H7 (cell line): ENCODE results near the gene ST7L. TPM values are rescaled to one million over a fixed set of nuclear protein-coding genes. Genes with fewer than 3 reads are reported as not detected.

Experiments used
- DNase-seq: peaks from one replicate; pipeline ENCODE4 v3.0.0; 2012
- H3K27me3 ChIP-seq: 2 replicates; pipeline ENCODE4 v1.6.0; 2011; ENCODE audit warnings: mild to moderate bottlenecking, low read length; ENCODE audit not compliant: control insufficient read depth, insufficient read depth
- H3K36me3 ChIP-seq: replicated peaks from 2 replicates; pipeline ENCODE4 v1.5.1; 2011; ENCODE audit warnings: low read length; ENCODE audit not compliant: control insufficient read depth, insufficient read depth
- H3K4me3 ChIP-seq: 2 replicates; pipeline ENCODE4 v1.5.1; 2011; ENCODE audit warnings: low read depth, mild to moderate bottlenecking, control low read depth, low read length, moderate library complexity; ENCODE audit not compliant: insufficient read depth
- total RNA-seq: library from RNA; depleted of rRNA; stranded (reverse); fragments of >200 nt; shearing (Covaris generic); gene quantifications from 2 replicates; pipeline ENCODE4 v1.2.3, GENCODE V29; 2014

The ST7L gene
- total RNA-seq, 1 experiment from 2014 or later = 16.6 TPM

DNA sequence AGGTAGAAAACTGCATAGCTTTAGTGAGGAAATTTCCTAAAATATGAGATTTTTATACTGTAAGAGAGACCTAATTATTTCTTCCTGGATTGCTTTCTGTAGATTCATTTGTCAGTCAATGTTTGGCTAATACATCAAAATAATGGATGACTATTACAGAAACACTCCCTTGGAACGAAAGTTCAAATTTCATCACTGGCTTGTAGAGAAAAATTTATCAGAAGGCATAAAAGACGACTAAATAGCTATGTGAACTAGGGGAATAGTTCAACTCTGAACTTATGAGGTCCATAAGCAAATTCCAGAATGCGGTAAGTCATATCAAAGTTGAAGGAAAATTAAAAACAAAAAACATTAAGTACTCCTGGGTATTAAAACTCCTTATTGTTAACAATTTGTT lies 74.2 kb downstream of the ST7L start:
- H3K4me3 ChIP-seq = no peak overlapping the region
- no peak for DNase-seq
- no peaks in the 10 kb centered on the region for H3K27me3 ChIP-seq
- no peaks in the 10 kb centered on the region for H3K36me3 ChIP-seq

DNA sequence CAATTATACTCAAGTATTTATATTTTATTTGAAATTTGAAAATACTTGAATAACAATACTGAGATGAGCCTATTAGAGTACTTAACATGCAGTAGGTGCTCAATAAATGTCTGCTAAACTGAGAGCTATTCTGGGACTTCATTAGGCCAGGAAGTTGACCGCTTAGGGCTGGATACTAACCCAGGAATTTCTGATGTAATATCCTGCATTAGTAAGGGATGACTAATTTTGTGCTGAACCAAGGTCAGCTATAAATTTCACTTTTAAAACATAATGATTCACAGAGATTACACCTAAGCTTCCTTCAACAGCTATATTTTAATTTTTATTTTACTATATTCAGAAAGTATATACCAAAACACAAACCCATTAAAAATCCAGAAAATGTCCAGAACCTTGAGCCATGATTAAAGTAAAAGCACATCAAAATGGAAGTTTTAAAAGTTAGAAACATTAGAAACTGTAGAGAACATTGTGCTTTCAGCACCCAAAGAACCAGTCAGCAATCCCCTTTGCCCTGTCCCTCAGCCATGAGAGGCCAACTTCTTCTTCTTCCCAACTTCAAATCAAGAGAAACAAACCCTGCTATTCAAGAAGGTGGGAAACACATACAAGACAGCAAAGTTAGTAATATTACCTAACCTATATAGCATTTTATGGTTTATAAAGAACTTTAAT lies 74.8 kb downstream of the ST7L start:
- no peak for DNase-seq
- Histone ChIP-seq H3K27me3 (no peaks in the 10 kb centered on the region), H3K36me3 (no peaks in the 10 kb centered on the region; the same call in 1 of the 2 replicates)

DNA sequence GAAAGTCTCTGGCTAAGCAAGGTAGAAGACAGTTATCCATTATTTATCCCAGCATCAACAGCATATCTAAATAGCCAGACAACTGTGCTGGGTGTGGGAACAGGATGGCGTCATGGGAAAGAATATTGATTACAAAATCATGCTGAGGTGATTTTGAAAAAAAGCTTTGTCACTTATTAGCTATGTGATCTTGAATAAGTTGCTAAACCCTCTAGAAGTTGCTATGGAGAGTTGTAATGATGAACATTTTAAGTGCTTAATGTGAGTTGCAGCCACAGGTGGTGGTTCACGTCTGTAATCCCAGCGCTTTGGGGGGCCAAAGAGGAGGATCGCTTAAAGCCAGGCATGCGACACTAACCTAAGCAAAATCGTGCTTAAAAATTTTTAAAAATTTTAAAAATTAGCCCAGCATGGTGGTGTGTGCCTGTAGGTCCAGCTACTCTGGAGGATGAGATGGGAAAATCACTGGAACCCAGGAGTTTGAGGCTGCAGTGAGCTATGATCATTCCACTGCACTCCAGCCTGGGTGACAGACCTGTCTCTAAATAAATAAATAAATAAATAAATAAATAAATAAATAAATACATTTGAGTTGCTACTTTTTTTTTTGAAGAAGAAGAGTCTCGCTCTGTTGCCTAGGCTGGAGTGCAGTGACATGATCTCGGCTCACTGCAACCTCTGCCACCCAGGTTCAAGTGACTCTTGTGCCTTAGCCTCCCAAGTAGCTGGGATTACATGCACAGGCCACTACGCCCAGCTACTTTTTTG lies 76.6 kb downstream of the ST7L start:
- Histone ChIP-seq H3K4me3 (no peak overlapping the region), H3K27me3 (no peaks in the 10 kb centered on the region), H3K36me3 (no peaks in the 10 kb centered on the region; the same call in 1 of the 2 replicates)
- no peak for DNase-seq

More for the DNA sequence above, 74.8 kb downstream of the ST7L start:
- no peak overlapping the region for H3K4me3 ChIP-seq

DNA sequence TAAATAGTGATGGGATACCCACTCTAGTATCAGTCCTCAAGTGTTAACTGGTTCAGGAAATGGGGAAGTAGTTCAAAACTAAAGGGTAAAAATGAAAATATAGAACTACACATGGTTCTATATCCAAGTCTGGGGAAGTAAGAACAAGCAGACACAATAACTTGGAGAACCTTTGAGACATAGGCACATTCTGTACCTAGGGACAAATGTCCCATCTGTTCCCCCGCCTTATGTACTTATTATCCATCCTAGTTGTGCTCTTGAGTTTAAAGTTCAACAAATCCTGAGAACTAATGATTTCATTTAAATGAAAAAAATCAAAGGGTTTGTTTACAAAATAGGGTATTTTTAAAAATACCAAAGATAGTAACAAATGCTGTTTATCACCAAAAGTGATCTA lies 77.6 kb downstream of the ST7L start:
- H3K27me3 ChIP-seq = no peaks in the 10 kb centered on the region
- H3K36me3 ChIP-seq = no peaks in the 10 kb centered on the region; the same call in 1 of the 2 replicates
- no peak overlapping the region for H3K4me3 ChIP-seq
- DNase-seq = no peak

DNA sequence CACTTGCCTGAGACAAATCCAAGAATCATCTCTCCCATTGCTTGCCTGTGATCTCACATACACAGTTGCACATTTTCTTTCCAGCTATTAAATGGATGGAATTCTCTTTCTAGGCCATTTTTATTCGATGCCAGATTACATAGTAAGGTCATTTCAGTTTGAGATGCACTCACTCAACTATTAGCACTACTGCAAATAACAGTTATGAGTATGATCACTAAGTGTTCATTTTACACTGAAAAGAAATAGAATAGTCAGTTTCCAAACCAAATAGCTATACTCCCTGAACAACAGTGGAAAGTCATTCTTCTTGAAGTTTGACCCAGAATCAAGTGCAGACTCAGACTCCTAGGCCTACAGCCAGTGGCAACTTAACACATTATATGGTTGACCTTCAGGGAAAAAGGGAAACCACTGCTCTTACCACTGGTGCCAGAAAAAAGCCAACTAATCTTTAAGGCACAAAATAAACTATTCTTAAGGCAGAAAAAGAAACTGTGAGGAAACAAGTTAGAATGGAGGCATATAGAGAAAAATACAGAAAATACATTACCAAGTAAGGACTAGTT lies 78.6 kb downstream of the ST7L start:
- Histone ChIP-seq H3K4me3 (no peak overlapping the region), H3K27me3 (no peaks in the 10 kb centered on the region), H3K36me3 (no peaks in the 10 kb centered on the region; the same call in 1 of the 2 replicates)
- DNase-seq = no peak

DNA sequence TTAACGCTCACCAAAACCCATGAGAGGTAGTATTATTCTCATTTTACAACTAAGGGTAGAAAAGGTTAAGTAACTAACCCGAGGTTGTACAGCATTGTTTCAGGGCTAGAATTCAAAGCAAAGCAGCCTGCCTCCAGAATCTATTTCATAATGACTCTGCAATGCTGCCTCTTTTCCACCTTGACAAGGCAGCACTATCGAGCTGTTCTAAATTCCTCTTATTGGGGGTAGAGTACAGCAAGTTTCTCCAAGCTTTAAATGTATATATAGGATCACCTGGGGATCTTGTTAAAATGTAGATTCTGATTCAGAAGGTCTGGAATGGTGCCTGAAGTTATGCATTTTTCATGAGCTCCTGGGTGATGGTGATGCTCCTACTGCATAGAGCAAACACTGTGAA lies 80.1 kb downstream of the ST7L start:
- Histone ChIP-seq H3K4me3 (no peak overlapping the region), H3K36me3 (no peaks in the 10 kb centered on the region; the same call in 1 of the 2 replicates), H3K27me3 (no peaks in the 10 kb centered on the region)
- DNase-seq = no peak

DNA sequence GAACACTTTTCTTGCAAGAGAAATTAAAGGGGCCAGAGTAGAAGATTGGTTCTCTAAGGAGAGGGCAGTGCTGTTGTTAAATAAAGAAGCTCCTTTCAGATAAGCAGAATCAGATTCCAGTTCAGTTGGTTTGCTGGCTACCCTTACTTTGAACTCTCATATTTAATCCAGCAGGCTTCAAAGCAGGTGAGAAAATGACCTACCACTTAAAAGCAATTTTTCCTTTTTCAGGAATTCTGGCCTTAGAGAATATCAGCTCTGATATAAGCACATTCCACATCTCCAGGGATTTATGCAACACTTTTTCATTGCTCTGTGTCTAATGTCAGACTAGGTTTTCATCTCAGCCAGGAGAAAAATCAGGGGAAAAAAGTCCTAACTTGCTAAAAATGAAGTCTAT lies 81.5 kb downstream of the ST7L start:
- Histone ChIP-seq H3K36me3 (no peaks in the 10 kb centered on the region; the same call in 1 of the 2 replicates), H3K27me3 (no peaks in the 10 kb centered on the region), H3K4me3 (no peak overlapping the region)
- DNase-seq = no peak

DNA sequence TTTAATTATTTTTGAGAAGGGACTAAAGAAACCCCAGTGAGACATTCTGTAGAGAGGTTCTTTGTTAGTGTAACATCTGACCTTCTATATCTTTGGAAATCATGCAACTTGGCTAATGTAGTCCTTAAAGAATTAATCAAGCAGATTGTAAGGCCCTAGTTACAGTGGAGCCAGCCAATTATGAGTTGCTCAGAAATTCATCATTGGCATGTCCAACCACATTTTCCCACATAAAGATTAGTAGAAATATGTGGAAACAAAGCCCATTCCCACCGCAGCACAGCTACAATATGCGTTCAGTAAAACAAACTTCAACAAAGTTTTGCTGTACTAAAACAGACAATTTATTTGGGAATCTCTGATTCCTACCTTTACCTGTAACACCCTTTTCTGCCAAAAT lies 82.4 kb downstream of the ST7L start:
- no peaks in the 10 kb centered on the region for H3K27me3 ChIP-seq
- H3K36me3 ChIP-seq = no peaks in the 10 kb centered on the region; the same call in 1 of the 2 replicates
- no peak overlapping the region for H3K4me3 ChIP-seq
- no peak for DNase-seq

DNA sequence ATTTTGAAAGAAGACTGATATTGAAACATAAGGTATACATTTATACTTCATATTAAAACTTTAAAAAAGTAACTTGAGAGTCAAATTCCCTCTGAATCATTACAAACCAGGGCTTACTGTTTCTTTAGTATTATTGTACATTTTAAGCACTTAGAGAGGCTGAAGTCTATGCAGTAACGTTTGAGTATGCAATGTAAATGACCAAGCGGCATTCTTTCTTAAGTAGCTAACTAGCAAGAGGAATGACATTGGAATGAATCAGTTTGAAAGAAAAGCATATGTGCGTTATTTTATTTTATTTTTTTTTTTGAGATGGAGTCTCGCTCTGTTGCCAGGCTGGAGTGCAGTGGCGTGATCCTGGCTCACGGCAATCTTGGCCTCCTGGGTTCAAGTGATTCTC lies 85.9 kb downstream of the ST7L start:
- H3K36me3 ChIP-seq = no peaks in the 10 kb centered on the region
- H3K4me3 ChIP-seq = no peak overlapping the region
- DNase-seq = no peak

DNA sequence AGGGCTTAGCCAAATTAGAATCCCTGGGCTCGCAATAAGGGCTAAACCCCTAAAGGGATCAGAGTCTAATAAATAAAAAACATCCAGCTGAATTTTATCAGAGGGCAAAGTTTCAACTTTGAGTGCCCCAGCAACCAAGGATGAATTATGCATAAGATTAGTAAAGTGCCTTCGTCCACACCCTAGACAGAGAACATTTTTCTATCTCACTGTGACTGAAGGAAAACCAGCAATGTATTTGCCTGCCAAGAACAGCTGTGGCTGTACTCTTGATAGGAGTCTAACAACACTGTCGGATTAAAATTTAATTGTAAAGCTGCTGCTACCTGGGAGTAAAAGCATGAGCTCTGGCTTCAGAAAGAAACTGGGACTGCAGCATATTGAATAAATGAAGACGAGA lies 86.9 kb downstream of the ST7L start:
- Histone ChIP-seq H3K4me3 (no peak overlapping the region), H3K36me3 (no peaks in the 10 kb centered on the region), H3K27me3 (no peaks in the 10 kb centered on the region)
- DNase-seq = no peak

More for the DNA sequence above, 85.9 kb downstream of the ST7L start:
- no peaks in the 10 kb centered on the region for H3K27me3 ChIP-seq

DNA sequence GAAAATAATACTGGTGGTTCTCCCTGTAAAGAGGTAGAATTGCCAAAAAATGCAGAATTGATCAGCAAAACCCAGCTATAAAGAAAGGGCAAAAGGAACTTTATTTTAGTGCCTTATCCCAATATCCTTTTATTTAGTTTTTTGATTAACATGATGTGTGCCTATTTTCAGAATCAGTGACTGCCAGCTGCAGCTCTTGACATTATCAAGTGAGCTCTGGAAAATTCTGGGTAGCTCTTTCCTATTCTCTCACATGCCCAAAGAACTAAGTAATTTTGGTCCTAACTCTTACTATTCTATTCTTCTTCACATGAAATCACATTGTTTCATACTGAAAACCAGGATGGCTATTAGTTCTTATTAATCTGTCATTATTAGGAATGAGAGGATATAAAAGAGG lies 88.1 kb downstream of the ST7L start:
- no peaks in the 10 kb centered on the region for H3K27me3 ChIP-seq
- H3K36me3 ChIP-seq = no peaks in the 10 kb centered on the region
- DNase-seq = no peak
- H3K4me3 ChIP-seq = no peak overlapping the region

DNA sequence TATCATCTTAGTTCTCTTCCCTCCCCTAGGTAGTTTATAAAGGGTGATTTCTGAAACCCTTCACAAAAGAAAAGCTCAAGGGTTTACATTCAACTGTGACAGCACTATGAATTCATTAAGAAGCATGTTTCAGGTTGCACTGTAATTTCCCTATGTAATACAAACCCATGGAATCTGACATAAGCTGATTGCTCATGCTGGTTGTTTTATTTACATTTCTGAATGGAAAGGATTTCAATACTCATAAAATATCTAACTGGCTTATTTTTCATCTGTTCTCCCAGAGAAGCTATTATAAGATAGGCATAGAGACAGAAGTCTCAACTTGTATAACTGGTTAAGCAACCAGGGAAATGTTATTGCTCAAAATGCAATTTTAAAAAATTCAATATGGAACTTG lies 89.6 kb downstream of the ST7L start:
- Histone ChIP-seq H3K36me3 (no peaks in the 10 kb centered on the region; the same call in 1 of the 2 replicates), H3K27me3 (no peaks in the 10 kb centered on the region), H3K4me3 (no peak overlapping the region)
- no peak for DNase-seq

DNA sequence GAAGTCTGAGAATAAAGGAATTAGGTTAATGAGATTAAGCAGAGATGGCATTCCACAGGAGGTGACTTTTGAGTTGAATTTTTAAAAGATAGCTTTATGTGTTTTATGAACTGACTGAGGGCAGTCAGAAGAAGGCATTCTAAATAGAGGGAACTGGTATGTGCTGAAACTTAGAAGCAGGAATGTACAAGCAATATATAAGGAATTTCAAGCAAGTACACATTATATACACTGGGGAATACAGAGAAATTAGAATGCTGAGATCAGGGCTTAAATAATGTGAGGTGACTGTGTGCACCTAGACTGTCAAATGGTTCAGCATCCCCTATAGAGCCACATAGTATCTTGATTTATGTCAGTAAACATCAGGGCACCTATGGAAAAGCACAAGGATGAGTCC lies 90.9 kb downstream of the ST7L start:
- no peaks in the 10 kb centered on the region for H3K27me3 ChIP-seq

DNA sequence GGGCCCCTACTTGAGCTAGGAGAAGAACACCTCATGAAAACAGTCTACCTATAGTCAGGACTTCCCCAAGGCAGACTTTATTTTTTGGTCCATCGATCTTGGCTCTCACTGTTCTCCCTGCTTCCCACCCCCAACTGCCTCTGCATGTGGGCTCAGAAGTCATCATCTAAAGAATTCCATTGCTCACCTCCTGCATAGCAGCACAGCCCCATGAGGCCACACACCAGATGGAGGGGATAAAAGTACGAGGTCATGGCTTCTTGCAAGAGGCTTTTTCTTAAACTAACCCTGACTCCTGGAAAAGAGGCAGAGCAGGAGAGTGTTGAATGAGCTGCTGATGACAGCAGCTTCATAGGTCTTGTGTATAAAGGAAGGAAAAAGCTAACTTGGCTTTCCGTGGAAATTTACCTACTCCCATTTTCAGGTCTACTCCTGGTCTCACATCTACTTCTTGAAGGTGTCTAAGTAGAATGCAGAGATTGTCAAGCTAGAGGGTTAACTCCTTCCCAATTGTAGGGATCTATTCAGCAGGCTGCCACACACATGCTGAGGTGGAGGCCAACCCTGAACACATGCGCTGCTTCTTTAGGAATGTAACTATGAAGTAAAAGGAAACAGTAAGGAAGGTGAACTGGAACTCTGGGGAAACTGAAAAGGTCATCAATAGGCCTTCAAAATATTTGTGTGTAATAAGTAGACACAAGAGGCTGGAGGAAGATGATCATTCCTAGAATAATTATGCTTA lies 91.5 kb downstream of the ST7L start:
- Histone ChIP-seq H3K4me3 (no peak overlapping the region), H3K27me3 (no peaks in the 10 kb centered on the region), H3K36me3 (no peaks in the 10 kb centered on the region; the same call in 1 of the 2 replicates)
- no peak for DNase-seq

More for the DNA sequence above, 90.9 kb downstream of the ST7L start:
- Histone ChIP-seq H3K4me3 (no peak overlapping the region), H3K36me3 (no peaks in the 10 kb centered on the region; the same call in 1 of the 2 replicates)
- DNase-seq = no peak
